ENCODE measurements around the gene LIPK.
"Not testable (repeated sequence)": the region's sequence is repeated elsewhere in the genome, so short reads cannot be mapped to it uniquely, and the experiment has no call there.

LIPK gene

DNA sequence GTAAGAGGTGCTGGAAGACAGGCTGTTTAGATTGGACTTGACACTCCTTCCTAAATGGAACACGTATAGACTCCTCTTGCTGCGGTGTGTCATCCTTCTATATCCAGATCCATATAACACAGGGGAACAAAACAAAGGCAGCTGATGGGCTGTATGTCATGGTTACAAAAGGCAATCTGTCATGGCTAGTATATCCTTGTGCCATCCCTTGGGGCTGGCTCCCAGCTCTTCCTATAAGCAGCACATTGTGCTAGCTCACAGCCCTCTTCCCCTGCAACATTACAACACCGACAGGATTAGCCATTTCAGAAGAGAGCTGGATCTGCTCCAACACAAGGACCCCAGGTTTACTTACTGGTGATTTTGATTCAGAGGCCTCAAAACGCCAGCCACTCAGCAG is 15.3 kb downstream of the LIPK start:
- DNase-seq = no peak

DNA sequence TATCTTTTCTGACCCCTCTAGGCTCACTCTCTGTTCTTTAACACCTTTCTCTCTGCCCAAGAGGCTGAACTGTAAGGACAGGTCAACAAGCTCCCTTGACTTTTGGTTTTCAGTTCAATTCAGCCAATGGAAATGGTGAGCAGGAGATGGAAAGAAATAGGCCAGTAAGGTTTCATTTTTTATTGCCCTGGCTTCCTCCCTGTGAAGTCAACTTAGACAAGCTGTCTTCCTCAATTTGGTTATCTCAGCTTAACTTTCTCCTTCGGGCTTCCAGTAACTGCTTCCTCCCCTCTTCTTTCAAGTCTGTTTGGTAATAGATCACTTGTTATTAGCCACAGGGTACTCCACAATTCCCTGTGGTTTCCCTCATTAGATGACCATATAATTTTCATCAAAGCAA is 19.7 kb downstream of the LIPK start:
- DNase-seq = no peak

DNA sequence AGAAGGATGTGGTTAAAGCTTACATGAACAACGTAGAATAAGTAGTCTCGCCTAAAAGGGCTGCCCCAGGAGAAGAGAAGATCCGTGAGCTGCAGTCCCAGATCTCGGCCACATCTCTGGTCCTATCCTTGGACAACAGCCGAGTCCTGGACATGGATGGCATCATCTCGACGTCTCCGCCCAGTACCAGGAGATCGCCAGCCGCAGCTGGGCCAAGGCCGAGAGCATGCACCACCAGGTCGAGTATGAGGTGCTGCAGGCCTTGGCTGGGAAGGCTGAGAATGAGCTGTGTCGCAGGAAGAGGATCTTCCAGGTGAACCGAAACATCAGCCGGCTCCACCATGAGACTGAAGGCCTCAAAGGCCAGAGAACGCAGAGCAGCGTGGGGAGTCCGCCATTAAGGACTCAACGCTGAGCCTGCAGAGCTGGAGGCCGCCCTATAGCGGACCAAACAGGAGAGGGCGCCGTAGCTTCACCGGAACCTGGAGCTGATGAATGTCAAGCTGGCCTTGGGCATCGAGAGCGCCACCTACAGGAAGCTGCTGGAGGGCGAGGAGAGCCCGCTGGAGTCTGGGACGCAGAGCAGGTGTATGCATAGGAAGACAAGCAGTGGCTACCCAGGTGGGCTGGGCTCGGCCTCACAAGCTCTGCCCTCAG is 22.2 kb downstream of the LIPK start:
- DNase-seq = no peak

DNA sequence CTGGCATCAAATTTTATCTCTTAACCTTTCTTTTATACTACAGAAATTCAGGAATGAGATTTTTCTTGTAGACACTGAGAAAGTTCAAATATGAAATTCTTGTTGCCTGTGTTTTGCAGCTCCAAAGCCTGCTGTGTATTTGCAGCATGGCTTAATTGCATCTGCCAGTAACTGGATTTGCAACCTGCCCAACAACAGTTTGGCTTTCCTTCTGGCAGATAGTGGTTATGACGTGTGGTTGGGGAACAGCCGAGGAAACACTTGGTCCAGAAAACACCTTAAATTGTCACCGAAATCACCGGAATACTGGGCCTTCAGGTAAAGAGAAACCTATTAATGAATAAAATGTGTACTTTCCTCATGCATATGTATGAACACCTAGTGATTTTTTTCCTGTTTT is 24.8 kb downstream of the LIPK start:
- DNase-seq = no peak

DNA sequence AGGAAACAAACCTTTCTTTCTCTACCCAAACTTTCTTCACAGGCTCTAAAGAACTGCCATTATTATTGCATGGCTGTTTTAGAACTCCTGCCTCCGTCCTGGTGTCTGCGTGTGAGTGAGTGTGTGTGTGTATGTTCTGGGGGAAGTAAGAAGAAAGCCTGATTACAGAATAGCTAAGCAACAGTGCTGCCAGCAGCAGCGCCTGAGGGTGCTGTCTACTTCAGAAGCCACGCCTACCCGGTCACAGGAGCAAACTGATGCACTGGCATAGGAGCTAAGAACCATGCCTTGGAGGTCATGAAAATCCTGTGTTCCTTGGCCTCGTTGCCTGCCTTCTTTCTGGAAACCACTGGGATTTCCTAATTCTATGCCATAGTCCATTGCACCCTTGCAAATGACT is 25.2 kb downstream of the LIPK start:
- DNase-seq = no peak

DNA sequence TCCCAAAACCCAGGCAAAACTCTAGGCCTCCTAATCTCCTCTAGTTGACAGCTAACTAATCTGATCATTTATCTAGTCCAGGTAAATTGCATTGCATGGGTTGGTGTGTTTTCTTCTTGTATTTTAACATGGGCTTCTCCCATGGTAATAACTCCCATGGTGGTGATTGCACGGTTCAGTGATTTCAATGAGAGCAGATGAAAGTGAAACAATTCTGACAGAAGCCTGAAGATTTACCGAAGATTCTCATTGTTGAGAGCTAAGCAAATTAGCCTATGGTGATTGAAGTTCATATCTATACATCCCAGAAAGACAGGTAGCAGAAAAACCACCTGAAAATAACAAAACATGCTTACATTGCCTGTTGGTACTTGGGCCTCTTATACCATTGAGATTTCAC is 27.2 kb downstream of the LIPK start:
- no peak for DNase-seq

DNA sequence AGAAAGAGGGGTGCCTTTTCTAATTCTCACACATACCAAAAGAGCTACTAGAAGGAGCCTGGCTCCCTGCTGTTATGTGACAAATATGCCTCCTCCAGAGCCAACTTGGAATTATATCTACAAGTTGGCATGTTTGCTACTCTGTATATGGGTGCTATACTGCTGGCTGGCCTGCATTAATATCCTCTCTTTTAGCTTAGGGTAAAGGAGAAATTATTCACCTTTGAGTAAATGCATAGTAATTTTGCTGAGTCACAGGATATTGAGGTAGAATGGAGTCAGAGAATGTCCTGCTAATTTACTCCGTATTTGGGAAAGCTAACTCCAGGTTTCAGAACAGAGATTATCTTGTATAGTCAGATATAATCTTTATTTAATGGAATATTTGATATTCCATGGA is 29.6 kb downstream of the LIPK start:
- DNase-seq = no peak

DNA sequence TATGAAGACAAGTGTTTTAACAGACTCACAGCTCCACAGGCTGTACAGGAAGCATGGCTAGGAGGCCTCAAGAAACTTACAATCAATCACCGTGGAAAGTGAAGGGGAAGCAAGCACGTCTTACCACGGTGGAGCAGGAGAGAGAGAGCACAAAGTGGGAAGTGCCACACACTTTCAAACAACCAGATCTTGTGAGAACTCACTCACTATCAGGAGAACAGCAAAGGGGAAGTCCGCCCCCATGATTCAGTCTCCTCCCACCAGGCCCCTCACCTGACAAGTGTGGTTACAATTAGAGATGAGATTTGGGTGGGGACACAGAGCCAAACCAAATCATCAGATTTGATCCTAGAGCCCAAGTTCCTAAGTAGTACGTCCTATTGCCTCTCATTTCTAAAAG is 35.9 kb downstream of the LIPK start:
- not testable (repeated sequence) for DNase-seq

DNA sequence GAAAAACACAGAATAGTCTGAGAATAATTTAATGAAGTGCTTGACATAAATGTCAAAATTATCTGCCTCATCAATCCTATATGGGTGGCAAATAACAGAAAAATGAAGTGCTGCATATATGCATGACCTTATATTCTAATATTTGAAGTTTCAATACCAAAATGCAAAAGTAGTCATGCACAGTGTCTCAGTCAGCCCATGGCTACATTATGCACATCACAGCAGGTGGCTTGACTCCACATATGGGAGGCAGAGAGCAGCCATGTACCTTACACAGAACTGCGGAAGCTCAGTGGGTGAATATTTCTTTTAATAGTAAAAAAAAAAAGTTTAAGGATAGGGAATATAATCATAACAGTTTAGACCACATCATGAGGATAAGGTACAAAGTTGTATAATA is 36.4 kb downstream of the LIPK start:
- DNase-seq = no peak

DNA sequence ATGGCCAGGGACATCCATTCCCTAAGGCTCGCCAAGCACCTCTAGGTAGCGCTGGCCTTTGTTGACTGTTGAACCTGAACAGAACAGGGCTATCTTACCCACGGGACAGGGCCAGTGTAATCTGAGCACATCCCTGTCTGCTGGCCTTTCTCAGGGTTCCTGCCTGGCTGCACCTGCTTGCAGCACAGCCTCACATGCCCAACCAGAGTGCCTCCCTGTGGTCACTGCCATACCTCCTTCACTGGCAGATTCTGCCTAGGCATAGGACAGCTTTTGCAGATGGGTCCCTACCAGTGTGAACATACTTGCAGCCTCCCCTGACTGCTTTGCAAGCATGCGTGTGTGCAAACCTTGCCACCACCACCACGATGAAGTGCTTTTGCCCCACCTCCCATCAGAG is 38.0 kb downstream of the LIPK start:
- no peak for DNase-seq

DNA sequence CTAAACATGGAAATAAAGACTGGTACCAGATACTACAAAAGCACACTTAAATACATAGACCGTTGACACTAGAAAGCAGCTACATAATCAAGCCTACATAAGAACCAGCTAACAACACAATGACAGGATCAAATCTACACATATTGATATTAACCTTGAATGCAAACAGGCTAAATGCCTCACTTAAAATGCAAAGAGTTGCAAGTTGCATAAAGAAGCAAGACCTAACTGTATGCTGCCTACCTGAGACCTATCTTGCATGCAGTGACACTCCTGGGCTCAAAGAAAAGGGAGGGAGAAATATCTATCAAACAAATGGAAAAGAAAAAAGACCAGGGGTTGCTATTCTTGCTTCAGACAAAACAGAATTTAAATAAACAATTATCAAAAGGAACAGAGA is 39.6 kb downstream of the LIPK start:
- no peak for DNase-seq

DNA sequence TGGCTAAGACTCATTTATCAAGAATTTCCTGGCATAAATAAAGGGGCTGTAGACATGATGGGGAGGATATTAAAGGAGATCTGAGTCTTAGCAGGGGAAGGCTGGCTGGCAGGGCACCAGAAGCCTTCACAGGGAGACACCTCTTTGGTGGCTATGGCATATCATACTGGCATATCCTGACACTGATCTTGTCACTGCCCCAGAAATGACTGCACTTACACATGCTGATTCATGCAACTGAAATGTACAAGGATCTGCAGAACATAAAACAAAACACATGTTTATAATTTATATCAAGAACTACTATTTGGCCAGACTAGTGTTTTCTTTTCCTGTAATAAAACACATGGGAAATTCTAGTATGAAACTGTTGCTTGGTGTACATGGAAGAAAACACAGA is 48.2 kb downstream of the LIPK start:
- no peak for DNase-seq

DNA sequence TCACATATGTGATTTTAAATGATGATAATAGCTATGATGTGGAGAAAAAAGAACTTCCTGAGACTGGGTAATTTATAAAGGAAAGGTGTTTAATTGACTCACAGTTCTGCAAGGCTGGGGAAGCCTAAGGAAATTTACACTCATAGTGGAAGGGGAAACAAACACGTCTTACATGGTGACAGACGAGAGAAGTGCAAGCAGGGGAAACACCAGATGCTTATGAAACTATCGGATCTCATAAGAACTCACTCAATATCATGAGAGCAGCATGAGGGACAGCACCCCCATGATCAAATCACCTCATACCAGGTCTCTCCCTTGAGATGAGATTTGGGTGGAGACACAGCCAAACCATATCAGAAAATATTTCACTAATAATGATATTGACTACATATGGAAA is 49.7 kb downstream of the LIPK start:
- no peak for DNase-seq

DNA sequence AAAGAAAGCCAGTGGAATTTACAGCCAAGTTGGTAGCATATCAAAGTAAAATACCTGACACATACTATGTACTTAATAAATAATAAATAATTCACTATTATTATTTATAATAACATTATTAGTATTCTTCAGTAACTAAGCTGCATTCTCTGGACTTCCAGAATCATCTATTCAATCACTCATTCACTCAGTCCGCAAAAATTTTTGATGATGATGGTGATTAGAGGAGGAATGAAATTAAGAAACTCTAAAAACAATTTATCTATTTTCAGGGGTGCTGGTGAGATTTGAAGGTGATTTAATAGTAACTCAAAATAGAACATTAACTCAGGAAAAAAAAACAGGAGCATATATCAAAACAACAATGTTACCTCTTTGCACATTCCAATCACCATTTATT is 50.6 kb downstream of the LIPK start:
- DNase-seq = no peak

DNA sequence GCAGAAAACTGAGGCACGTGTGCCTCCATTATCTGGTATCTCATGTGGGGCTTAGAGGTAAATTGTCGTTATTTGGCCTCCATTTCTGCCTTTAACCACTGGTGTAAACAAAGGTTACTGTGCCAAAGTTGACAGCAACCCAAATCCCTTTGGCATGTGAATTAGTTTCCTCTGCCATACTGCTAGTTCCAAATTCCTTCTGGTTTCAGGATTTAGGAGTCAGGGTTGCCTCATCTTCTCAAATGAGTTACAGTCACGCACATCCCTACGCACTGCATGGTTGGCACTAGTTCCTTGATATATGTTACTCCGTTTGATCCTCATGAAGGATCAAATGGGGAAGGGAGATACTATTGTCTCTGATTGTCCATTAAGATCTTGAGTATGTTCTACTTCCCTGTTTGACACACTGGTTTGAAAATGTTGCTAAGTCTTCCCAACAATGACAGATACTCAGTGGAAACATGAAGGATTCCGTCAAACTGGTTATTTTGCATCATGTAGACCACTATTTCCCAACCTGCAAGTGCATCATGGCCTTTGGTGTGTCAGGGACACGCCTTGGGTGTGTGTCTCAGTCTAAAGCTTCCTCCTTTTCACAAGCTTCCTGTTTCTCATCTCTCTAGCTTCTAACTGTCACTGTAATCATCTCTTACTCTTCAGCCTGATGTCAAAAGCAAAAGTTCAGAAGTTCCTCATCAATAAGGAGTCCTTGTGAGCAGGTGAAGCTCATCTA is 53.5 kb downstream of the LIPK start, which contains the start of gene LIPN:
TSS of gene LIPN (plus strand) at position 655 of the 736 bp plus-strand sequence. CDS start 1,386 bp downstream, outside the sequence.
- no peak for DNase-seq

DNA sequence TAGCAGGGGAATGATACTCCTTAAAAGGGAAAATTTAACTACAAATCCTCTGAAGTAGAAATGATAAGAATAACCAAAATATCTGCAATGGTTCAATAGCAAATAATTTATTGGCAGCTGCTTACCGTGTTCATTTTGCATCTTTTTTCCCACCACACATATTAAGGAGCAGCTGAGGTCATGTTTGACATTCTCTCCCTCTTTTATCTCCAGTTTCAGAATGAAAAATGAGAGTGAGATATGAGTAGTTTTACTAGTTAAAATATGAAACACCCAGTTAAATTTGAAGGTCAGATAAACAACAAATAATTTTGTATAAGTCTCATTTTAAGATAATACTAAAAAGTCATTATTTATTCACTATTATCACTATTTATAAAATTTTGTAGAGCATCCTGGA is 56.9 kb downstream of the LIPK start:
- DNase-seq = no peak

DNA sequence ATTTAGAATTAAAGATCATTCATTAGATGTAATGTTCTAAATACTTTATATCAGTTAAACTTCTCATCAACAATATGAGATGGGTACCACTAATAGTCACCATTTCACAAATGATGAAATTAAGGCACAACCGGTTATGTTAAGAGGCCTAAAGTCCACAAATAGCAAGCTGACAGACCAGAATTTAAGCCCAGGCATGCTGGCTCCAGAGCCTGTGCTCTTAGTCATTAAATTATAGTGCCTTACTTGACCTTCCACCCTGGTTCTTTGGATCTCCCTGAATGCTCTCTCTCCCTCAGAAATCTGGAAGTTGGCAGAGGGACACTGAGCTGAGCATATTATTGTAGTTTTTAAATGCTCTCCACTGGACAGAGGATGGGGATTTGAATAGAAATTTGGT is 57.4 kb downstream of the LIPK start:
- DNase-seq = no peak

DNA sequence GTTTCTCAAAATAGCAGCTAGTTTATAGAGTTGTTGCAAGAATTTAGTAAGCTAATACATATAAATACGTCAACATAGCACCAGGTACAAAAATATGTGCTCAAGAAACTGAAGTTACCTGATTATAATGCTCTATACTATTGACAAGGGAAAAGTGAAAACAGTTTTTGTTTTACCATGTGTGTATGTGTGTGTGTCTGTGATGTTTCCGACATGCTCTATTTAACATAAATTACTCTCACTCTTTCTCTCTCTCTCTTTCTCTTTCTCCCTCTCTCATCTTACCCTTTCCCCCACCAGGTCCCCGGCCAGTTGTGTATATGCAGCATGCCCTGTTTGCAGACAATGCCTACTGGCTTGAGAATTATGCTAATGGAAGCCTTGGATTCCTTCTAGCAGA is 58.1 kb downstream of the LIPK start:
- DNase-seq = no peak

DNA sequence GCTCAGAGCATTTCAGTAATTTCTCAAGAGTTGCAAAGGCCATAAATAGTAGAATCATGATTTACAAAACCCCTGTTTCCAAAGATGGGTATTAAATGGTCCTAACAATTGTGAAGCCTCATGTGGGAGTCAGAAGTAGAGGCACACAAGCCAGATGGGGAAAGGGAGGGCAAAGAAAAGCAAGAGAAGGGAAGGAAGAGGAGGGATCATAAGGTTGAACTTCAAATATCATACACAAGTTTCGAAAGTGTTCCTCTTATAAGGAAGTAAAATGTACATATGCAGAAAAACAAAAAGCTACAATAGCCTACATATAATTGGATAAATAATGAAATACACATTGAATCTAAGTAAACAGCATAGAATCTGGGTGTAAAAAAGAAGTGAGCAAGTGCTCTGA is 59.8 kb downstream of the LIPK start:
- DNase-seq = no peak

DNA sequence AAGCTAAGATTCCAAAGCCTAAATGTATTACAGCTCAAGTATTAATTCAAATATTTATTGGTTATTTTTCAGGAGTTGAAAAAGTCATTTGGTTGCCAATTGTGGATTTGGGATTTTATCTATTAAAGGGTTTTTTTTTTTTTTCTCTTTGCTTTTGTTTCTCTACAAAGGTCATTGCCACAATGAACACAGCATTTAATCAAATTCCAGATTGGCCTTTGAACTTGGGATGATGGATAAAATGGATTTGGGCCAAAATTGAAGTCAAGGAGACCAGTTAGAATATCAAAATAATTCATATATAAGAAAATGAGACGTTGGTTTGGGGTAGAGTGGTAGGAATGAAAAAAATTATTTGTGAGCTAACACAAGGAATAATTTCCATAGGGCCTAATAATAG is 63.3 kb downstream of the LIPK start:
- no peak for DNase-seq

DNA sequence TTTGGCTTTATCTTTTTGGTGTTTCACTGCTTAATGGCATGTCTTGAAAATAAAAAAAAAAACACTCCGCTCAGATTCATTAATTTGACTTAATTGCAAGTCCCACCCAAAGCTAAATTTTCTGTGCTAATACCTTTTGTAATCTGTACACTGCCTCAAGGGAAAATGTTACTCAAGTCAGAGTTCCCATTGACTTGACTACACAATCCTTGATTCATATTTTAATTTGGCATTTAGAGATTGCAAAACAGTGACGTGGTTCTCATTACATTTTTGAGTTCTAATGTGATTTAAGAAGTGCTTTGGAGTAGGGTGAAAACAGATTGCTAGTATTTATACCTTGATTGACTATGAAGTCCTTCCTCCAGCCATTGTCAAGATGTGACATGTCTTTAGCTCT is 75.2 kb downstream of the LIPK start:
- DNase-seq = no peak

DNA sequence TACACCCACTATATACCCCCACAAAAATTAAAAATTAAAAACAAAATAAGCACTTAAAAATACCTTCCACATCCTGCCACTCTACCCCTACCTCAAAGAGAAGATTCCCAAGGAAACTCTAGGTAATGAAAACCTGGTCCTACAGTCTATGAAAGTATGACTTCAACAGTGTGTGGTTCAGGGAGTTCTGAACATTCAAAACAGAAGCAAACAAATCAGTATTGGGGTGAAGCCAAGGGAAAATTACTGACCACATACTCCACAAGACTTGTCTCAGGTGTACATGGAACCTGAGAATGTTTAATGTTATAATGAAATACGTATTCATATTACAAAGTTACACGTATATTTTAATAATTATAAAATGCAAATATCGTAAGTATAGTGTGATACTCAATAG is 76.2 kb downstream of the LIPK start:
- DNase-seq = no peak

DNA sequence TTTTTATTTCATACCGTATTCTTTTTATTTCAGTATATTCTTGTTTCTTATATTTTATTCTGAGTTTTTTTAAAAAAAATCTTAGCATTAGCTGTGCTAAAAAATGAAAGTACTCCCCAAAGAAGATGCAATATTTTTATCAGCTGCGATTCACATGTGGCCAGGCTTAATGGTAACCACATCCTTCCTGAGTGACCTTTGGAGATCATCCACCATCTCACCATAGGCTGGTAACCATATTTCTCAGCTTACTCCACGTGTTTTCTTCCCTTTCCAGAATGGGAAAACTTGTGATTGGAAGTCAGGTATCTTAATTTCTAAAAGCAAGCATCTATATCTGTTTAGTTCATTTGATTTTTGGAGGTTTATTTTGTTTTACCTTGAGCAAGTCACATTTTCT is 77.7 kb downstream of the LIPK start:
- DNase-seq = no peak

DNA sequence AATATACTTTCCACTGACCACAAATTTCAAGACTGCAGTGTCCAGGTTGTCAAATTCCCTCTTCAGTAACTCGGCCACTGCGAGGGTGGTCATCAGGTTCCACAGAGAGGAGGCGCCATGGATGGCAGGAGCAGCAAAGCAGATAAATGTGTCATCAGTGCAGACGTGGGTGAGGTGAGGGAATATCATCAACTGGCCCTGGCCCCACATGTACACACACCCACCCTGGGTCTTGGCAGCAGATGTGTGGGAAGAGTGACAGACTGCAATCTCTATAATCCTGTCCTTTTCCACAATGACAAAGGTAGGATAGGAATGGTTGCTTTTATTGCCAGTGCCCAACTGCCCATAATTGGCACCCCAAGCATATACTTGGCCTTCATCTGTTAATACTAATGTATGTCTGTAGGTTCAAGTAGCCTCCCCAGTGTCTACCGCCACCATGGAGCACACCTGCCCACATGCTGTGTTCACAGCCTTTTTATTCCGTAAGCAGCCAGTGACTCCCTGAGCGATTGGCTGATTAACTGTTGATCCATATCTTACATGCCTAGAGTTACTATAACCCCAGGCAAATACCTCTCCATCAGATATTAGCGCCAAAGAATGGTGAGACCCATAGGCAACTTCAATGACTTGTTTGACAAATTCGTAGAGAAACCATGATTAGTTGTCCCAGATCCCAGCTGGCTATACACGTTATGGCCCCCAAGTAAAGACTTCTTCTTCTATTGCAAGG is 80.2 kb downstream of the LIPK start:
- no peak for DNase-seq

Measured in midbrain (tissue), 1 donor.